SJSA1 (cell line): ENCODE results near the gene RUSF1. TPM values are rescaled to one million over a fixed set of nuclear protein-coding genes. Genes with fewer than 3 reads are reported as not detected.

Source experiments
- DNase-seq, 2 experiments: peaks; one replicate each; pipeline ENCODE4 v3.0.0-alpha.2; 2015 to 2020; ENCODE audit warnings: low spot score in 2 of 2, low read depth in 1 of 2
- H3K27ac ChIP-seq: fragments of 250-450 bp; sonication (Bioruptor Pico); 2 replicates; pipeline ENCODE4 v1.5.1; 2020; ENCODE audit warnings: mild to moderate bottlenecking, moderate library complexity
- H3K27me3 ChIP-seq: fragments of 250-450 bp; sonication (Bioruptor Pico); replicated peaks from 2 replicates; pipeline ENCODE4 v1.5.1; 2020; ENCODE audit warnings: mild to moderate bottlenecking, moderate library complexity
- H3K36me3 ChIP-seq: fragments of 250-450 bp; sonication (Bioruptor Pico); 2 replicates; pipeline ENCODE4 v1.5.1; 2020; ENCODE audit warnings: mild to moderate bottlenecking
- H3K4me1 ChIP-seq: fragments of 250-450 bp; sonication (Bioruptor Pico); replicated peaks from 2 replicates; pipeline ENCODE4 v1.6.1; 2021; ENCODE audit warnings: mild to moderate bottlenecking
- H3K4me3 ChIP-seq: fragments of 250-450 bp; sonication (Bioruptor Pico); 2 replicates; pipeline ENCODE4 v1.5.1; 2020; ENCODE audit warnings: mild to moderate bottlenecking
- H3K9me3 ChIP-seq: fragments of 250-450 bp; sonication (Bioruptor Pico); replicated peaks from 2 replicates; pipeline ENCODE4 v1.5.1; 2020; ENCODE audit warnings: mild to moderate bottlenecking
- total RNA-seq: library from RNA; depleted of rRNA; stranded (reverse); fragments of >200 nt; shearing (Covaris generic); gene quantifications from 2 replicates; pipeline ENCODE4 v1.2.3, GENCODE V29; 2014

Gene RUSF1
- total RNA-seq, 1 experiment from 2014 or later = 49.5 TPM

- H3K27ac ChIP-seq = no peak overlapping the region
- 0 out of 2 replicates have a peak, but pooled peaks cover 2% of the 10 kb centered on the region for H3K27me3 ChIP-seq
- H3K4me1 ChIP-seq = peaks cover 9% of the 10 kb centered on the region
- no peak overlapping the region for H3K4me3 ChIP-seq
- peaks cover 73% of the 10 kb centered on the region for H3K36me3 ChIP-seq
- no peak for DNase-seq
- no peaks in the 10 kb centered on the region for H3K9me3 ChIP-seq
These were observed 31.6 kb downstream of the RUSF1 start for GRCh38 chr16:31476303-31477219.

DNA sequence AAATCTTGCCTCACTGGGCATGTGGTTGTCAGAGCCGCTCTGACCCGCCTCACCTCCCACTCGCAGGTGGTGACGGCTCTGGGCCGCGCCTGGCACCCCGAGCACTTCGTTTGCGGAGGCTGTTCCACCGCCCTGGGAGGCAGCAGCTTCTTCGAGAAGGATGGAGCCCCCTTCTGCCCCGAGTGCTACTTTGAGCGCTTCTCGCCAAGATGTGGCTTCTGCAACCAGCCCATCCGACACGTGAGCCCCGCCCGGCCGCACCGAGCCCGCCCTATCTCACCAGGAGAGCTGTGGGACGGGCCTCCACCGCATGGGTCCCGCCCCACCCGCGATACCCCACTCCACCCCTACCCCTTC is 32.3 kb downstream of the RUSF1 start:
- H3K9me3 ChIP-seq = no peaks in the 10 kb centered on the region
- H3K36me3 ChIP-seq = peaks cover 73% of the 10 kb centered on the region
- no peaks in the 10 kb centered on the region for H3K27me3 ChIP-seq
- no peak for DNase-seq
- H3K27ac ChIP-seq = no peak overlapping the region
- H3K4me1 ChIP-seq = peaks cover 15% of the 10 kb centered on the region
- no peak overlapping the region for H3K4me3 ChIP-seq

DNA sequence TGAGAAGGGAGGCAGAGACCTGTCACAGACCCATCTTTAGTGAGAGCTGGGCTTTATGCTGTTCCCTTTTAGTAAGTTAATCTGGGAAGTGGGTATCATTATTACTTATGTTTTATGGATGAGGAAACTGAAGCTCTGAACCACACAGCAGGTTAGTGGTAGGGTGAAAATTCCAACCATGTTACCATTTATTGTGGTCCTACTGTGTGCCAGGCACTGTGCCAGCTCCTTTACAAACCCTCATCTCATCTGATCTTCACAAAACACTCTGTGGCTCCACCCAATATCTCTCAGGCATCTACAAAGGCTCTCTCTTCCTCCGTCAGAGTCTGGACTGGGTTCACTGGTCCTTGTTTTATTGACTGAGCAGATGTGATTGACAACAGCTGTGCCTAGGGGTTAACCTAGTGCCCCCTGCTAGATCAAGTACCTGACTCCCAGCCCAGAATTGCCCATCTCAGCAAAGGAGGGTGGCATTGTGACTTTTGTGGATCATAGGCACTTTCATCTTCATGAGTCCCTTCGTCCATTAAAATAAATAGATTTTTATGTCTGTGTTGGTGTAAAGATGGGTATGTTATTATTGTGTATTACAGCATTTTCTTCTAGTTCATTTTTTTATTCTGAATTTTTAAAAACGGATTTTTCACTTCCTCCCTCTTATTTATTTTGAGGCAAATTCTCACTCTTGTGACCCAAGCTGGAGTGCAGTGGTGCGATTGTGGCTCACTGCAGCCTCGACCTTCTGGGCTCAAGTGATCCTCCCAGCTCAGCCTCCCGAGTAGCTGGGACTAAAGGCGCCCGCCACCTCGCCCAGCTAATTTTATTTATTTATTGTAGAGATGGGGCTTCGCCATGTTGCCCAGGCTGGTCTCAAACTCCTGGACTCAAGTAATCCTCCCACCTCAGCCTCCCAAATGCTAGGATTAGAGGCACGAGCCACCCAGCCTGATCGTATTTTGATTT is 33.1 kb downstream of the RUSF1 start:
- no peak for DNase-seq
- no peaks in the 10 kb centered on the region for H3K27me3 ChIP-seq
- H3K9me3 ChIP-seq = no peaks in the 10 kb centered on the region
- H3K4me3 ChIP-seq = no peak overlapping the region
- no peak overlapping the region for H3K27ac ChIP-seq
- peaks cover 21% of the 10 kb centered on the region for H3K4me1 ChIP-seq
- H3K36me3 ChIP-seq = peaks cover 73% of the 10 kb centered on the region

DNA sequence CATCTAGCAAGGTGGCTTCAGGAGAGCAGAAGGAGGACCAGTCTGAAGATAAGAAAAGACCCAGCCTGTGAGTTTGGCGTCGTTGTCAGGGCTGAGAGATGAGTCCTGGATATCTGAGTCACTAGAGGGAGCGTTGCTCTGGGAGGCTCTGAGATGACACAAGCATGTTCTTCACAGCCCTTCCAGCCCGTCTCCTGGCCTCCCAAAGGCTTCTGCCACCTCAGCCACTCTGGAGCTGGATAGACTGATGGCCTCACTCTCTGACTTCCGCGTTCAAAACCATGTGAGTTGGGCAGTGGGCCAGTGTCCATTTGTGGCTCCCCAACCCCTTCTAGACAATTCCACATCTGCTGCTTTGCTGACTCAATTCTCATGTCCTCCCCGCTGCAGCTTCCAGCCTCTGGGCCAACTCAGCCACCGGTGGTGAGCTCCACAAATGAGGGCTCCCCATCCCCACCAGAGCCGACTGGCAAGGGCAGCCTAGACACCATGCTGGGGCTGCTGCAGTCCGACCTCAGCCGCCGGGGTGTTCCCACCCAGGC is 33.9 kb downstream of the RUSF1 start:
- no peak overlapping the region for H3K4me3 ChIP-seq
- H3K27me3 ChIP-seq = no peaks in the 10 kb centered on the region
- peaks cover 69% of the 10 kb centered on the region for H3K36me3 ChIP-seq
- no peak overlapping the region for H3K27ac ChIP-seq
- H3K4me1 ChIP-seq = peaks cover 21% of the 10 kb centered on the region
- DNase-seq = no peak
- no peaks in the 10 kb centered on the region for H3K9me3 ChIP-seq

- Histone ChIP-seq H3K27me3 (no peaks in the 10 kb centered on the region), H3K4me1 (peaks cover 21% of the 10 kb centered on the region), H3K27ac (no peak overlapping the region), H3K4me3 (peak overlapping the region; percentile 70), H3K9me3 (no peaks in the 10 kb centered on the region), H3K36me3 (peaks cover 61% of the 10 kb centered on the region)
- DNase-seq = no peak
These were observed 34.8 kb downstream of the RUSF1 start for GRCh38 chr16:31473264-31473984.

- Histone ChIP-seq H3K27me3 (no peaks in the 10 kb centered on the region), H3K27ac (peak overlapping the region; percentile 92), H3K4me3 (peak overlapping the region; percentile 70), H3K4me1 (peaks cover 21% of the 10 kb centered on the region), H3K36me3 (peaks cover 54% of the 10 kb centered on the region), H3K9me3 (no peaks in the 10 kb centered on the region)
- peak; percentile 96 to 98 for DNase-seq
These were observed 35.4 kb downstream of the RUSF1 start for GRCh38 chr16:31472709-31473203.

- peak within 1 kb of the TSS; percentile 92 for H3K27ac ChIP-seq
- H3K4me3 ChIP-seq = peak within 1 kb of the TSS; percentile 70
- H3K9me3 ChIP-seq = no peaks in the 10 kb centered on the region
- peaks cover 21% of the 10 kb centered on the region for H3K4me1 ChIP-seq
- H3K27me3 ChIP-seq = no peaks in the 10 kb centered on the region
- H3K36me3 ChIP-seq = peaks cover 47% of the 10 kb centered on the region
- DNase-seq = peak; percentile 69 to 89
These were observed 36.1 kb downstream of the RUSF1 start, which contains the start of gene TGFB1I1 for GRCh38 chr16:31471875-31472708. Gene TGFB1I1, plus strand, starts transcription at chr16:31472152. Its CDS starts 37 bp downstream, at chr16:31472189.

GRCh38 chr16:31471241-31471874 is 36.8 kb downstream of the RUSF1 start:
- Histone ChIP-seq H3K4me3 (peak overlapping the region; percentile 70), H3K9me3 (no peaks in the 10 kb centered on the region), H3K27me3 (no peaks in the 10 kb centered on the region), H3K27ac (peak overlapping the region; percentile 92), H3K36me3 (peaks cover 42% of the 10 kb centered on the region), H3K4me1 (peaks cover 21% of the 10 kb centered on the region)
- no peak for DNase-seq

GRCh38 chr16:31470615-31471014 is 37.6 kb downstream of the RUSF1 start:
- H3K27ac ChIP-seq = no peak overlapping the region
- H3K27me3 ChIP-seq = no peaks in the 10 kb centered on the region
- DNase-seq = no peak
- H3K9me3 ChIP-seq = no peaks in the 10 kb centered on the region
- H3K36me3 ChIP-seq = peaks cover 39% of the 10 kb centered on the region
- H3K4me1 ChIP-seq = peaks cover 21% of the 10 kb centered on the region
- H3K4me3 ChIP-seq = no peak overlapping the region; the same call in 1 of the 2 replicates

- no peak overlapping the region for H3K4me3 ChIP-seq
- no peaks in the 10 kb centered on the region for H3K9me3 ChIP-seq
- no peaks in the 10 kb centered on the region for H3K27me3 ChIP-seq
- no peak for DNase-seq
- peaks cover 13% of the 10 kb centered on the region for H3K4me1 ChIP-seq
- no peak overlapping the region for H3K27ac ChIP-seq
- H3K36me3 ChIP-seq = peaks cover 19% of the 10 kb centered on the region
These were observed 40.3 kb downstream of the RUSF1 start for GRCh38 chr16:31467858-31468257.

- H3K4me3 ChIP-seq = no peak overlapping the region
- H3K27me3 ChIP-seq = no peaks in the 10 kb centered on the region
- H3K27ac ChIP-seq = no peak overlapping the region
- peaks cover 13% of the 10 kb centered on the region for H3K4me1 ChIP-seq
- H3K9me3 ChIP-seq = no peaks in the 10 kb centered on the region
- H3K36me3 ChIP-seq = peaks cover 17% of the 10 kb centered on the region
- DNase-seq = no peak
These were observed 40.9 kb downstream of the RUSF1 start for GRCh38 chr16:31467151-31467773.
